K562 (cell line): Measurements from ENCODE around the gene MOK. TPM values are rescaled to one million over a fixed set of nuclear protein-coding genes. Genes with fewer than 3 reads are reported as not detected.

Experiments
- CEBPZ ChIP-seq: fragments of 150-350 bp; IDR thresholded peaks from 2 replicates; pipeline ENCODE4 v1.6.1; 2014; ENCODE audit warnings: low read depth, mild to moderate bottlenecking, low read length, borderline replicate concordance
- CHD4 ChIP-seq: fragments of 200-600 bp; sonication (generic); IDR thresholded peaks from 3 replicates; pipeline ENCODE4 v1.6.1; 2012; ENCODE audit warnings: low read depth, mild to moderate bottlenecking, mixed read lengths, low read length, inconsistent platforms; ENCODE audit not compliant: insufficient read depth, insufficient replicate concordance, poor library complexity, severe bottlenecking
- DLX4 ChIP-seq: fragments of 250-450 bp; sonication (Bioruptor Pico); IDR thresholded peaks from 2 replicates; pipeline ENCODE4 v1.6.1; 2021; ENCODE audit warnings: mild to moderate bottlenecking
- ELF4 ChIP-seq: fragments of 450-650 bp; formaldehyde crosslinking; IDR thresholded peaks from 2 replicates; pipeline ENCODE4 v1.4.0; 2022; ENCODE audit warnings: missing genetic modification characterization
- JUN ChIP-seq, 2 experiments: sonication (generic) in 1 of 2; formaldehyde crosslinking in 1 of 2; IDR thresholded peaks; 2 replicates each; pipeline versions ENCODE4 v1.6.1 to v1.8.0; 2012 to 2022; ENCODE audit warnings: borderline replicate concordance in 2 of 2, mild to moderate bottlenecking in 2 of 2, improper control_type of control experiment in 1 of 2, low read depth in 1 of 2, low read length in 1 of 2, missing genetic modification reagents in 1 of 2
- MAFG ChIP-seq: fragments of 450-650 bp; conservative IDR thresholded peaks from 2 replicates; pipeline ENCODE4 v1.6.1; 2016; ENCODE audit warnings: missing genetic modification characterization, missing compliant biosample characterization
- MLX ChIP-seq, 2 experiments: fragments of 450-650 bp in 1 of 2; sonication (generic) in 1 of 2; formaldehyde crosslinking; conservative IDR thresholded peaks; 2 replicates each; pipeline versions ENCODE4 v1.4.0 to v1.8.1; 2020 to 2022; ENCODE audit warnings: mild to moderate bottlenecking in 1 of 2, missing genetic modification reagents in 1 of 2
- NCOA4 ChIP-seq: fragments of 450-650 bp; IDR thresholded peaks from 2 replicates; pipeline ENCODE4 v1.6.1; 2018; ENCODE audit warnings: mild to moderate bottlenecking; ENCODE audit not compliant: partially characterized antibody
- NFIX ChIP-seq: fragments of 250-450 bp; sonication (Bioruptor Pico); IDR thresholded peaks from 2 replicates; pipeline ENCODE4 v1.4.0; 2020; ENCODE audit warnings: low read depth, mild to moderate bottlenecking, moderate library complexity
- NR3C1 ChIP-seq: sonication (generic); formaldehyde crosslinking; IDR thresholded peaks from 2 replicates; pipeline ENCODE4 v1.8.1; 2022; ENCODE audit warnings: missing genetic modification reagents
- SAFB2 ChIP-seq: fragments of 200-400 bp; formaldehyde crosslinking; IDR thresholded peaks from 2 replicates; pipeline ENCODE4 v1.6.1; 2018; ENCODE audit warnings: borderline replicate concordance, low read length, low read depth, moderate library complexity; ENCODE audit not compliant: severe bottlenecking
- SIN3B ChIP-seq: fragments of 450-650 bp; IDR thresholded peaks from 2 replicates; pipeline ENCODE4 v1.6.1; 2017; ENCODE audit warnings: low read depth, mild to moderate bottlenecking, moderate library complexity
- TAF7 ChIP-seq: fragments of 450-650 bp; IDR thresholded peaks from 2 replicates; pipeline ENCODE4 v1.6.1; 2016; ENCODE audit warnings: missing genetic modification characterization, missing compliant biosample characterization
- TARDBP ChIP-seq: fragments of 450-650 bp; IDR thresholded peaks from 2 replicates; pipeline ENCODE4 v1.6.1; 2016
- ZNF133 ChIP-seq: fragments of 250-450 bp; sonication (Bioruptor Pico); IDR thresholded peaks from 2 replicates; pipeline ENCODE4 v1.4.0; 2020; ENCODE audit warnings: mild to moderate bottlenecking
- ZNF140 ChIP-seq: fragments of 250-450 bp; sonication (Bioruptor Pico); IDR thresholded peaks from 2 replicates; pipeline ENCODE4 v1.8.0; 2021; ENCODE audit warnings: moderate library complexity, mild to moderate bottlenecking, inconsistent platforms
- ZNF518B ChIP-seq: fragments of 250-450 bp; sonication (Bioruptor Pico); IDR thresholded peaks from 2 replicates; pipeline ENCODE4 v1.5.0; 2021; ENCODE audit warnings: mild to moderate bottlenecking, moderate library complexity
- polyA plus RNA-seq, 8 experiments: library from polyadenylated mRNA; depleted of rRNA in 4 of 8; stranded (reverse) in 5 of 8; unstranded in 3 of 8; fragments of >200 nt; fragmentation: Nextera tagmentation in 2 of 8; fragmentation: Illumina TruSeq in 1 of 8; extraction: Ambion mirVana in 2 of 8; extraction: Trizol in 1 of 8; gene quantifications; 2 replicates each; pipeline versions ENCODE4 v1.2.1 to v1.2.3, GENCODE V29; 2011 to 2014; ENCODE audit warnings: inconsistent platforms in 1 of 8, missing spikeins in 1 of 8
- total RNA-seq, 7 experiments: library from RNA; depleted of rRNA in 6 of 7; stranded (reverse); fragments of >200 nt in 6 of 7; fragmentation: Illumina TruSeq in 2 of 7; extraction: Trizol in 2 of 7; gene quantifications; 2 replicates each; pipeline versions ENCODE4 v1.2.1 to v1.2.3, GENCODE V29; 2011 to 2021; ENCODE audit warnings: low replicate concordance in 1 of 7

The MOK gene
- total and polyA plus RNA-seq, 9 of the 15 experiments (the other 6 are each of a cell fraction or from before 2014, with no cell fraction given): 1.3 to 8.4 (median 5.3) TPM

- TF ChIP-seq MAFG (tag): no peak
- TF ChIP-seq ZNF518B (CRISPR knock-in tag): no peak
- peak; percentile 65; the same call in 1 of the 2 replicates for TF ChIP-seq TARDBP
- TF ChIP-seq TAF7 (tag): no peak
- TF ChIP-seq ZNF133 (CRISPR knock-in tag): no peak
- TF ChIP-seq CEBPZ: no peak
- TF ChIP-seq JUN (IDR thresholded peaks at IDR 0.05; ENCODE audit: borderline replicate concordance, low read depth, low read length): no peak
- TF ChIP-seq JUN (CRISPR knock-in tag; IDR thresholded peaks at IDR 0.05; ENCODE audit: borderline replicate concordance): no peak
- TF ChIP-seq NFIX (CRISPR knock-in tag): no peak
- TF ChIP-seq NR3C1 (CRISPR knock-in tag): no peak
- TF ChIP-seq SIN3B: no peak; the same call in 1 of the 2 replicates
- TF ChIP-seq CHD4: no peak
- TF ChIP-seq ELF4 (CRISPR knock-in tag): no peak
- no peak for TF ChIP-seq NCOA4
- no peak for TF ChIP-seq ZNF140 (CRISPR knock-in tag)
- TF ChIP-seq DLX4 (CRISPR knock-in tag): no peak
- TF ChIP-seq SAFB2: no peak
- TF ChIP-seq MLX (CRISPR knock-in tag; conservative IDR thresholded peaks at IDR 0.05): no peak
Observed at GRCh38 chr14:102316743-102317563, 12.0 kb upstream of the MOK start (continued).
